Chondrocyte (in vitro differentiated cells): ENCODE data around the gene SUZ12. TPM values are rescaled to one million over a fixed set of nuclear protein-coding genes. Genes with fewer than 3 reads are reported as not detected.

Experiments
- DNase-seq: peaks from one replicate; pipeline ENCODE4 v3.0.0; 2021; ENCODE audit warnings: mixed read lengths, low spot score
- H3K27ac Mint-ChIP-seq: one replicate; pipeline ENCODE4 v1.8.0; 2021; ENCODE audit warnings: mild to moderate bottlenecking, moderate library complexity, mixed read lengths; ENCODE audit not compliant: unreplicated experiment
- H3K27me3 Mint-ChIP-seq: 2 replicates; pipeline ENCODE4 v1.8.0; 2021; ENCODE audit warnings: low read depth, mixed read lengths
- H3K36me3 Mint-ChIP-seq: 2 replicates; pipeline ENCODE4 v1.8.0; 2021; ENCODE audit warnings: low read depth, mixed read lengths
- H3K4me1 Mint-ChIP-seq: 2 replicates; pipeline ENCODE4 v1.8.0; 2021; ENCODE audit warnings: low read depth, mild to moderate bottlenecking, mixed read lengths
- H3K4me3 Mint-ChIP-seq: one replicate; pipeline ENCODE4 v1.8.0; 2021; ENCODE audit warnings: mild to moderate bottlenecking, moderate library complexity, mixed read lengths; ENCODE audit not compliant: unreplicated experiment
- H3K9me3 Mint-ChIP-seq: 2 replicates; pipeline ENCODE4 v1.8.0; 2021; ENCODE audit warnings: low read depth, mixed read lengths
- total RNA-seq: library from RNA; stranded (reverse); gene quantifications from 3 replicates; pipeline ENCODE4 v1.2.1, GENCODE V29; 2021
- TF ChIP-seq, protein P1 (sequence below): fragments of 200-600 bp; sonication (generic); IDR thresholded peaks from 2 replicates; pipeline ENCODE4 v1.5.0; 2021; ENCODE audit warnings: antibody characterized with exemption, mild to moderate bottlenecking, moderate library complexity

The SUZ12 gene
- total RNA-seq, 1 donor from 2014 or later = 19.5 TPM

DNA sequence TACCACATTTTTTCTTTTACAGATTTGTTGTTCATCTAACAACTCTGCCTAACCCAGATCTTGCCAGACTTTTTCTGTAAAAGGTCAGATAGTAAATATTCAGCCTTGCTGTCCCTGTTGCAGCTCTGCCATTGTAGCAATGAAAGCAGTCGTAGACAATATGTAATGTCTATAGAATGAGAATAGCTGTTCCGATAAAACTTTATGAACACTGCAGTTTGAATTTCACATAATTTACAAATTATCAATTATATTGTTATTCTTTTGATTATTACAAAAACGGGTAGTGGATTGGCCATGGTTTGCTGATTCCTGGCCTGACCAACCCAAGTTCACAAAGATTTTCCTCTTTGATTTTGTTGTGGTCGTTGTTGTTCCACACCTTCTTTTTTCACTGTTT is 73.3 kb downstream of the SUZ12 start:
- H3K9me3 Mint-ChIP-seq = no peaks in the 10 kb centered on the region
- H3K27me3 Mint-ChIP-seq = no peaks in the 10 kb centered on the region
- H3K27ac Mint-ChIP-seq = no peak overlapping the region
- H3K4me3 Mint-ChIP-seq = peak overlapping the region; percentile 38
- no peak for DNase-seq
- no peaks in the 10 kb centered on the region for H3K36me3 Mint-ChIP-seq
- peaks cover 22% of the 10 kb centered on the region for H3K4me1 Mint-ChIP-seq
- TF ChIP-seq, protein P1, sequence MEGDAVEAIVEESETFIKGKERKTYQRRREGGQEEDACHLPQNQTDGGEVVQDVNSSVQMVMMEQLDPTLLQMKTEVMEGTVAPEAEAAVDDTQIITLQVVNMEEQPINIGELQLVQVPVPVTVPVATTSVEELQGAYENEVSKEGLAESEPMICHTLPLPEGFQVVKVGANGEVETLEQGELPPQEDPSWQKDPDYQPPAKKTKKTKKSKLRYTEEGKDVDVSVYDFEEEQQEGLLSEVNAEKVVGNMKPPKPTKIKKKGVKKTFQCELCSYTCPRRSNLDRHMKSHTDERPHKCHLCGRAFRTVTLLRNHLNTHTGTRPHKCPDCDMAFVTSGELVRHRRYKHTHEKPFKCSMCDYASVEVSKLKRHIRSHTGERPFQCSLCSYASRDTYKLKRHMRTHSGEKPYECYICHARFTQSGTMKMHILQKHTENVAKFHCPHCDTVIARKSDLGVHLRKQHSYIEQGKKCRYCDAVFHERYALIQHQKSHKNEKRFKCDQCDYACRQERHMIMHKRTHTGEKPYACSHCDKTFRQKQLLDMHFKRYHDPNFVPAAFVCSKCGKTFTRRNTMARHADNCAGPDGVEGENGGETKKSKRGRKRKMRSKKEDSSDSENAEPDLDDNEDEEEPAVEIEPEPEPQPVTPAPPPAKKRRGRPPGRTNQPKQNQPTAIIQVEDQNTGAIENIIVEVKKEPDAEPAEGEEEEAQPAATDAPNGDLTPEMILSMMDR = no peak

DNA sequence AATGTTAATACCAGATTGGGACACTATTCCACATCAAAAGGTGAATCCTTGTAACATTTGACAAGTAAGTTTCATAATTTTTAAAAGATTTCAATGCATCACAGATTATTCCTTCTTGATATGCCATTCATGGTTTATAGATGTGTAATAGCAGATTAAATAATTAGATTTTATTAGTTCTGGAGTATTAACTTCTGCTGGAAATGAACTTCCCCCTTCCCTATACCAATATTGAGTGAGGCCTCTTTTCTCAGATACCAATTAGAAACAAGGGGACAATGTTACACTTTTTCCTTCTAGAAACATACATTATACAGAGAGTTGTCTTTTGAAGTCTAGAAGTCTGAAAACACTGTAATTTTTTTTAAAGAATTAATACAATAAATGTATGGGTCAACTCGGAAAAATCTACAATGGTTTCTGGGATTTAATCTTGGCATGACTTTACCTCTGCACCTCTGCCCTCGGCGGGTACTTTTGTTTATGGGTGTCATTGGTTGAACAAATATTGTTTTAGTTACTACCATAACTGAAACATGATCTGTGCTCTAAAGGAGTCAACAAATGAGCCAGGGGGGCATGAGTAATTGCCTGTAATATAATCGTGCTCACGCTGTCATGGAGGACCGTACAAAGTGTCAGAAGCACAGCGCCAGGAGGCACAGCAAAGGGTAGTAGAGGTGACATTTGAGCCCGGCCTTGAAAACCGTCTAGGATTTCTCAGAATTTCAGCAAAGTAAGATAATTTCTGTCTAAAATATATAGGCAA is 78.6 kb downstream of the SUZ12 start:
- Mint-ChIP-seq H3K36me3 (peaks cover 3% of the 10 kb centered on the region), H3K27me3 (no peaks in the 10 kb centered on the region), H3K4me1 (peaks cover 7% of the 10 kb centered on the region), H3K9me3 (no peaks in the 10 kb centered on the region), H3K4me3 (no peak overlapping the region), H3K27ac (no peak overlapping the region)
- no peak for DNase-seq
- TF ChIP-seq, protein P1 = no peak

DNA sequence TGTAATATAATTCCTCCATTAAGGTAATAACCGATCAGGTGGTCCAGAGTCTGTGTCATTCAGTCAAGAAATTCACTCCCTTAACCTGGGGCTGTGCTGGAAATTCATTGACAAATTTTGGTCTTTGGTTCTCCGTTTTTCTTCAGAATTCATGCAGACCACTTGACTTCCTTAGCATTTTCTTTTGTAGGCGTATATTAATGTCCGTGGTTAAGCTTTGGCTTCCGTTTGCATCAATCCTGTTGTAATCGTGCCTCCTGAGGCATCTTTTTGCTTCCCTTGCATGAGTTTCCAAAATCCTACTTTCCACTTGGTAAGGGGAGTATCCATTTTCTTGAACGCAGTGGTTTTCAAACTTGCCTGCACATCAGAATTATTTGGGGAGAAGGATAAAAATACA is 79.4 kb downstream of the SUZ12 start:
- peaks cover 4% of the 10 kb centered on the region for H3K36me3 Mint-ChIP-seq
- H3K27ac Mint-ChIP-seq = no peak overlapping the region
- H3K4me1 Mint-ChIP-seq = peaks cover 3% of the 10 kb centered on the region
- no peak for DNase-seq
- no peaks in the 10 kb centered on the region for H3K9me3 Mint-ChIP-seq
- H3K4me3 Mint-ChIP-seq = no peak overlapping the region
- TF ChIP-seq, protein P1 = no peak
- H3K27me3 Mint-ChIP-seq = no peaks in the 10 kb centered on the region

DNA sequence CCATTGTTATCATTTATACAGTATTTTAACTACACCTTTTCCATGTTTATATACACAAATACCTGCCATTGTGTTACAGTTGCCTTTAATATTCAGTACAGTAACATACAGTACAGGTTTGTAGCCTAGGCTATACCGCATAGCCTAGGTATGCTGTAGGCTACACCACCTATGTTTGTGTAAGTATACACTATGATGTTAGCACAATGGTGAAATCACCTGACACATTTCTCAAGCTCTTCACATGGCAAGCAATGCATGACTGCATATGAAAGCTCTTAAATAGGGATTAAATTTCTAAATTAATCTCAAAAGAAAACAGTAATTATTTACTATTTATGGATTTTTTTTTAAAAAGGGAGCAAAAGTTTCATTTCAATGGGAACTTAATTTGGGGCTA is 82.4 kb downstream of the SUZ12 start:
- Mint-ChIP-seq H3K9me3 (no peaks in the 10 kb centered on the region), H3K27ac (no peak overlapping the region), H3K27me3 (no peaks in the 10 kb centered on the region), H3K4me1 (peaks cover 3% of the 10 kb centered on the region), H3K4me3 (no peak overlapping the region), H3K36me3 (peaks cover 12% of the 10 kb centered on the region)
- DNase-seq = no peak
- TF ChIP-seq, protein P1 = no peak

DNA sequence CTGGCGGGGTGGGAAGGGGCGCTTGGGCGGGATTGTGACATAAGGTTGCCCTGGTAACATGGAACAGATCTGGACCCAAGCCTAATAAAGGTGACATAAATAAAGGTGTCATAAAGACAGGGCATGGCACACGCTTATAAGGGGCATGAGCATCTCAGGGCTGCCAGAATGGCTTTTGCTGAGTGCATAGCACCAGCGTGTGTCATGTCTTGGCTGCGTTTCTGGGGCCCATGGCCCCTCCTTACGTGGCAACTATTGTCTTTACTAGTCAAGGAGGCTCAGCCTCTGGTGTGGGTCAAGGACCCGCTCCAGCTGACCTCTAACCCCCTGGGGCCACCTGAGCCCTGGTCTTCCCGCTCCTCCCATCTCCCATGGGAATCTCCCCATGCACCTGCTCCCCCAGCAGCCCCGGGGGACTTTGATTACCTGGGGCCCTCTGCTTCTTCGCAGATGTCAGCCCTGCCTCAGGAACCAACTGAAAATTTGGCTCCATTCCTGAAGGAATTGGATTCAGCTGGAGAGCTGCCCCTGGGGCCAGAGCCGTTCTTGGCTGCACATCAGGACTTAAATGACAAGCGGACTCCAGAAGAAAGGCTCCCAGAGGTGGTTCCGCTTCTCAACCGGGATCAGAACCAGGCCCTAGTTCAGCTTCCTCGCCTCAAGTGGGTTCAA is 84.3 kb downstream of the SUZ12 start:
- H3K36me3 Mint-ChIP-seq = peaks cover 12% of the 10 kb centered on the region
- TF ChIP-seq, protein P1 = no peak

More for the DNA sequence above, 84.3 kb downstream of the SUZ12 start:
- Mint-ChIP-seq H3K4me1 (no peaks in the 10 kb centered on the region), H3K4me3 (no peak overlapping the region), H3K27ac (no peak overlapping the region), H3K9me3 (no peaks in the 10 kb centered on the region), H3K27me3 (no peaks in the 10 kb centered on the region)
- DNase-seq = no peak
